ENCODE measurements around the gene ADAMTS8.

Gene ADAMTS8

DNA sequence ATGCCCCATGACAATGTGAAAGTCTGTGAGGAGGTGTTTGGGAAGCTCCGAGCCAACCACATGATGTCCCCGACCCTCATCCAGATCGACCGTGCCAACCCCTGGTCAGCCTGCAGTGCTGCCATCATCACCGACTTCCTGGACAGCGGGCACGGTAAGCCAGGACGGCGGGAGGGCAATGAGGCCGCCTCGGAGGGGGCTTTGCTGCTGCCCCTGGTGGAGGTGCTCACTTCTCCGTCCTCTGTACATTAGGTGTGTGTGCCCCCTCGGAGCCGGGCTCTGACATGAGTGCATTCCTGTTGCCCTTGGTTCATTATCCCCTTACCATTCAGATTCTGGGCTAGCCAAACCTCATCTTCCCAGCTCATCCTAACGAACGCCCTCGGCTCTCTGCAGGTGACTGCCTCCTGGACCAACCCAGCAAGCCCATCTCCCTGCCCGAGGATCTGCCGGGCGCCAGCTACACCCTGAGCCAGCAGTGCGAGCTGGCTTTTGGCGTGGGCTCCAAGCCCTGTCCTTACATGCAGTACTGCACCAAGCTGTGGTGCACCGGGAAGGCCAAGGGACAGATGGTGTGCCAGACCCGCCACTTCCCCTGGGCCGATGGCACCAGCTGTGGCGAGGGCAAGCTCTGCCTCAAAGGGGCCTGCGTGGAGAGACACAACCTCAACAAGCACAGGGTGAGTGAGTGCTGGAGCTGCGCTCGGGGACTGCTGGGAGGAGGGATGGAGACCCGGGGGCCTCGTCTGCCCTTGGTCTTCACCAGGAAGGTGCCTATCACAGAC, 33.9 kb upstream of the ADAMTS8 start:
- DNase-seq, result no peak

DNA sequence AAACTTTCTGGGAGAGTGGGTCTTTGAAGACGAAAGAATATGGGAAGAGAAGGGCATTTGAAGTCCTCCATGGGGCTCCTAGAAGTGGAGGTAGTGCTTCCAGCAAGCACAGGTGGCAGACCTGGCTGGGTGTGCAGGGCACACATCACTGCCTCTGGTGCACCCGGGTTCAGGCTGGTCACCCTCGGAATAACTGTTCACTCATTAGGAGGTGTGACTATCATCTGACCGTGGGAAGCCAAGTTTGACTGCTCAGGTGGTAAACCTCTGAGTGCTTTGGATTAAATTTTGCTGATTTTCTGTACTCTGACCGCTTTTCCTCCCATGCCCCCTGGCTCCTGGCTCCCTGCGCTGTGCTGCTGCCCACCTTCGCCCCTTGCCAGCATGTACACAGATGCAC, 31.1 kb upstream of the ADAMTS8 start:
- DNase-seq, result no peak

- DNase-seq, result peak in 4 of 56 donors; percentile 8 to 52 (median 10)
Measured at GRCh38 chr11:130458410-130458729, 30.0 kb upstream of the ADAMTS8 start.

DNA sequence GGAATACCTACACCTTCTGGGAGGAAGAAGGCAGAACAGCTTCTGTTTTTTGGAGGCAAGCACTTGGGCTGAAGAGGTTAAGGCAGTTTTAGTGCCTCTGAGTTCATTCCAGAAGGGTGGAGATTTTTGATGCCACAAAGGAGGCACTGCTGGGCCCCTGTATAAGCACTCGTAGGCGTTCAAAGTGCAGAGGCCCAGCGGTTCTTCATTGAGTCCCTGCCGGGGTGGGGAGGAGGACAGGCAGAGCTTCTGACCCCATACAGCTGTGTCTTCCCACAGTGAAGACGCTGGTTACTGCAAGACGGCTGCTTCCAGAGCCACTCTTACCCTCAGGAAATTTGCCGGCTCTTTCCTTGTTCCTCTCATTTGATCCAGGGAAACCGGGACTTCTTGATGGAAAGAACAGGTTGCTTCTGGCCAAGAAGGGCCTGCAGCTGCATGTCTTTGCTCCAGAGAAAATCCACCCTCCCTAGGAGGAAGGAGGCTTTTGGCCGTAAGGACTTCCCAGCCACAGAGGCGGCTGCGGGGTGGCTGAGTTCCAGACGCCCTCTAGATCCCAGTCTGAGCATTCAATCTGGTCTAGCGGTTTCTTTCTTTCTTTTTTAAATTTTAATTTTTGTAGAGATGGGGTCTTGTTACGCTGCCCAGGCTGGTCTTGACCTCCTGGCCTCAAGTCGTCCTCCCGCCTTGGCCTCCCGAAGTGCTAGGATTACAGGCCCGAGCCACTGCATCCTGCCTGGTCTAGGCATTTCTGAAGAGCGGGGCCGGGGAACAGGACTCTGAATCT, 29.4 kb upstream of the ADAMTS8 start:
- peak in 1 of 56 donors; percentile 17 for DNase-seq

GRCh38 chr11:130456286-130456685, 27.9 kb upstream of the ADAMTS8 start:
- no peak for DNase-seq

DNA sequence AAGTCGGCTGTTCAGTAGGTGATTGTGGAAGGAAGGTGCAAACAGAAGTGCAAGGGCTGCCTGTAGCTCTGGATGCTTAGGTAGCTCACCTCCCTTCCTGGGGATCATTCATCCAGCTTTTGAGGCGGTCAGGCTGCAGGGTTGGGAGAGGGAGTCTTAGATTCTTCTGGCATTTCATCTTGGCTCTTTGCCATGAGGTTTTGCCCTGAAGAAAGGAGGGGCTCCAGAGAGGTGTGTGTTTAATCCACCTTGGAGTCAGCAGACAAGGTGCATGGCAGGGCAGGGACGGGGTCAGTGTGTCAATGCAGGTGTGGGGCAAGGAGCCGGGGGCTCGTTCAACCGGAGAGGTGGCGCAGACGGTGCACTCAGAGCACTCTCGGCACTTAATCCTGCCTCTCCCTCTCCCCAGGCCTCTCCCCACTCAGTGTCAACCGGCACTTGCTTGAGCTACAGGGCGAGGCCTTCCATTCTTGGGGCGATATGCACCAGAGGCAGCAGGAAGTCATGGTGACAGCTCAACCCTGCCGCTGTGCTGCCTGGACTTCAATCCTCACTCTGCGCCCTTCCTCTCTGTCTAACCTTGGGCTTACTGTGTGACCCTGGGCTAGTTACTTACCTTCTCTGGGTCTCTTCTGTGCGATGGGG, 27.2 kb upstream of the ADAMTS8 start:
- no peak for DNase-seq

DNA sequence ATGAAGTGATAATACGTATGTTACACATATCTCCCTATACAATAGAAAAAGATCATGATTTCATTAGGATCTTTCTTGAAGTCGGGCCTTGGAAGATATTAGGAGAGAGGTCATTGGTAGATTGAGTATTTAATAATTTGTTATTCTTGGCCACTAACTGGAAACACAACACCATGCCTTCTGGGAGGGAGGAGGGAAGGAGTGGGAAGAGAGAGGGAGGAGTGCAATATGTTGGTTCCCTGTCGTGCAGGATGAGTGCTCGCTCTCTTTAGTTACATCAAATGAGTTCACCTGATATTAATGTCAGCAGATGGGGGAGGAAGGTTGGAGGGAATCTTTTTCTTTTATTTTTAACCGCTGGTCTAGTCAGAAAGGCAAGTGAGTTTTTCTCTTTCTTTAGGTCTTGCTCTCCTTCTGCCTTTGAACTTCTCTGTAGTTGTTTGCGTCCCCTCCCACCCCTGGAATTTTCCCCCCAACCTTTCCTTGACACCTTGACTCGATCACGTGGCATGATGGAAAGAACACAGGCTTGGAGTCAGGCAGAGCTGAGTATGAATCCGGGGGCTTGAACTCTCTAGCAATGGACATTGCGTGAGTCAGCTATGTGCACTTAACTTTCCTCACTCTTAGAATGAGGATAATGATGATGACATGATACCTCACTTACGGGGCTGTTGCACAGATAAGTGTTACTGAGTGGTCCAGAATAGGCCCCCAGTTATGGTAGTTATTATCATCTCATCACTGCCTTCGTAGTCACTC, 26.3 kb upstream of the ADAMTS8 start:
- DNase-seq, result no peak

- DNase-seq, result no peak
Measured at GRCh38 chr11:130452940-130453339, 24.5 kb upstream of the ADAMTS8 start.

DNA sequence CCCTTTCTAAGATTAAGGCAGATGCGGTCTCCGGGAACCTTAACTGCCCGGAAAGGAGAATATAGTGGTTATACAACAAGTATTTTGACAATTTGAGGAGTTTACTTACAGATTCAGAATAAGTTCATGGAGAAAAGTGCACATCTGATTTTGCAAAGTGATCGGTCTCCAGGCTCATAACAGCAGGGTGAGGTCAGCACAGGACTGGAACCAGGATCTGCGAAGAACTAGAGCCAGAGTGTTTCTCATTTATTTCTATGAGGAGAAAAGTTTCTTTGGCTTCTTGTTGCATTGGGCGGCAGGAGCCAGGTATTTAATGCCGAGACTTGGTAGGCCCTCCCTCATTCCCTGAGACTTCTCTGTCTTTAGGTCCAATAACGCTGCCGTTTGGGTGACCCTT, 23.8 kb upstream of the ADAMTS8 start:
- DNase-seq, result no peak

- no peak for DNase-seq
Measured at GRCh38 chr11:130451231-130452019, 23.0 kb upstream of the ADAMTS8 start.

DNA sequence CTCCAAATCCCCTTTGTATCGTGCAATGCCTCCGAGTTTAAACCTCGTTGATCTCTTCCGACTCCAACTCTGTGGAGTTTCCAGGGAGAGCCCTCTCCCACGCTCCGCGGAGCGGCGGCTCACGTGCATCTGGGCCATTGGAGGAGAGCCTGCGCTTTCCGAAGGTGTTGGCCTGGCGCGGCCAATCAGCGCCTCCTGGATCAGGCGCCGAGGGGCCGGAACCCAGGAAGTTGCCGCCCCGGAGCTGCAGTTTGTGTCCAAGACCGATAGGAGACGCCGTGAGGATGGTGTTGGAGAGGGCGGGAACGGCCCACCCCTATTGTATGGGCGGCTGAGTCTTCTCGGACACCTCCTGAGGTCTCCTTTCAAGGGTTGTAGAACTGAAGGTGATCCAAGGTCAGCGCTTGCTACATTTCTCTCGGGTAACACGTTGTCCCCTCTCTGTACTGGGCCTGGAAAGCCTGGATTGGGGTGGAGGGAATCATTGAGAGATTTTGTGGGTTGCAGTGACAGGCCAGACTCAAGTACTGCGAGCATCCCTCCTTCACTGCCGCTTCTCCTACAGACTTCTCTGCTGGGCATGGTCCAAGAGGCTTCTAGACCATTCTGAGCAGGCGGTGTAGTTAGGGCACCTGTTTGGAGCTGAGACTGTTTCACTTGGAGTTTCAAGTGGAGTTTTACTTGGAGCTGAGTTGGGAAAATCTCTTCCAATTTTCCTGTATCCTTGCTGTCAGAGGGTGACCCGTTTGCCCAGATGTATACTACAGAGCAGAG, 21.8 kb upstream of the ADAMTS8 start:
- DNase-seq, result peak in 6 of 56 donors; percentile 6 to 35 (median 20)

- DNase-seq, result no peak
Measured at GRCh38 chr11:130449310-130449990, 21.0 kb upstream of the ADAMTS8 start.

GRCh38 chr11:130448416-130449309, 20.3 kb upstream of the ADAMTS8 start, which contains the start of gene ADAMTS15:
ADAMTS15 (plus strand) TSS chr11:130448645; CDS start chr11:130448974, 329 bp downstream.
- peak in 9 of 56 donors; percentile 12 to 52 (median 35) for DNase-seq

DNA sequence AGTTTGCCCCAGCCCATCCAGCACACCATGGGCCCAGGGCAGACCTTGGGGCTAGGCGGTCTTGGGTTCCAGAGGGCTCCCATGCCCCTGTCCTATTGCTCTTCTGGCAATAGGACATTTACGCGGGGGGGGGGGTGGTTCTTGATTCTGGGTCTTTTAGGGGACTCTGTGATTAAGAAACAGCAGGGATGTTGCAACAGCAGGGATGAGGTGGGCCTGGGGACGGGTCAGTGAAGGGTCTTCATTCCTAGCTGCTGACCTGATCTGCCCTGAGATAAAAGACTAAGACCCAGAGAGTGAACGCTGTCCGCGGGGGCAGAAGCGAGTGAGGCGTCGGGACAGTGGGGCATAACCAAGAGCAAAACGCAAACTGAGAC, 19.6 kb upstream of the ADAMTS8 start:
- no peak for DNase-seq

DNA sequence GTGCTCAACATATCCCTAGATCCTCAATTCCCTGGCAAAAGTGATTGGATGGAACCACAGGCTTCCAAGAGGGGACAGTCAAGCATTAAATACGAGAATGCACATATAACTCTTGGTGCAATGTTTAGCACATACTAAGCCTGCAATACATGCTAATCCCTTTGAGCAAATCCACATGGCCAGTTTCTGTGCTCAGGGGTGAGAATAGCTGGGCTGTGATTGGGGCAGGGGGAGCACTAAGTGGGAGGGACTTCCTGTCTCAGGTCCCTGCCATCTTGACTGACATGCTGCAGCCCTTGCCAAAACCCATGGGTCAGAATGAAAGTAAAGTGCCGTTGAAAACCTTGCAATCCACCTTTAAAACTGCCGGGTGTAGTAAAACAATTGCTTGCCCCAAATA, 17.4 kb upstream of the ADAMTS8 start:
- DNase-seq, result no peak

DNA sequence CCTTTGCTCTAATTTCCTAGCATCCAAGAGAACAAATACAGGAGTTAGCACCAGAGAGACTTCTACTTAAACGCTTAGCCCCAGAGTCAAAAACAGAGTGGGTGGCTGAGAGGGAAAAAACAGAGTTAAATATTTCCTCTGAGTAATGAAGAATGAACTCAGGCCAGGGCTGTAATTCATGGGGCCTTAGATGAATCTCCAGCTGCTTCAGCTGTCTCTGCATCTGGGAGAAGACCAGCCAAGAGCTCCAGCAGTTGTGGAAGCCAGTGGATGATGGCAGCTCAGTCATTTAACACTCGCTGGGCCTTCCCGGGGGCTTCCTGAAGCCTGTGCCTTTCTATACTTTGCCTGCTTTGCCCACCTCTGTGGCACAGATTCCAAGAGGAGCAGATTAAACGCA, 14.3 kb upstream of the ADAMTS8 start:
- no peak for DNase-seq

GRCh38 chr11:130441719-130442118, 13.3 kb upstream of the ADAMTS8 start:
- no peak for DNase-seq

- DNase-seq, result no peak
Measured at GRCh38 chr11:130439876-130440275, 11.5 kb upstream of the ADAMTS8 start.
